Nephron progenitor cell (in vitro differentiated cells): ENCODE data around the gene LRRC41.

Experiments used
- DNase-seq: peaks from one replicate; pipeline ENCODE4 v3.0.0; 2021
- H3K27ac Mint-ChIP-seq: 2 replicates; pipeline ENCODE4 v1.8.0; 2021; ENCODE audit warnings: mild to moderate bottlenecking, moderate library complexity, mixed read lengths
- H3K27me3 Mint-ChIP-seq: 2 replicates; pipeline ENCODE4 v1.8.0; 2021; ENCODE audit warnings: mild to moderate bottlenecking, low read depth, mixed read lengths; ENCODE audit not compliant: poor library complexity
- H3K36me3 Mint-ChIP-seq: 2 replicates; pipeline ENCODE4 v1.8.0; 2021; ENCODE audit warnings: low read depth, mixed read lengths
- H3K4me1 Mint-ChIP-seq: 2 replicates; pipeline ENCODE4 v1.8.0; 2021; ENCODE audit warnings: mixed read lengths
- H3K4me3 Mint-ChIP-seq: 2 replicates; pipeline ENCODE4 v1.8.0; 2021; ENCODE audit warnings: mild to moderate bottlenecking, moderate library complexity, mixed read lengths
- H3K9me3 Mint-ChIP-seq: 2 replicates; pipeline ENCODE4 v1.8.0; 2021; ENCODE audit warnings: mild to moderate bottlenecking, moderate library complexity, mixed read lengths
- CTCF ChIP-seq: fragments of 200-600 bp; sonication (generic); IDR thresholded peaks from 2 replicates; pipeline ENCODE4 v1.5.0; 2021; ENCODE audit warnings: antibody characterized with exemption

LRRC41 gene

GRCh38 chr1:46303038-46303871, at the start of gene LRRC41, which contains the start of gene UQCRH:
LRRC41 (minus strand) TSS chr1:46303616; CDS start chr1:46303322, 294 bp downstream.
UQCRH (plus strand) TSS chr1:46303698; CDS start chr1:46303767, 69 bp downstream.
- TF ChIP-seq CTCF = no peak
- Mint-ChIP-seq H3K27ac (peak within 1 kb of the TSS; percentile 100), H3K4me1 (peaks cover 62% of the 10 kb centered on the region), H3K4me3 (peak within 1 kb of the TSS; percentile 99), H3K27me3 (no peaks in the 10 kb centered on the region), H3K36me3 (peaks cover 18% of the 10 kb centered on the region), H3K9me3 (no peaks in the 10 kb centered on the region)
- DNase-seq = peak; percentile 94

- no peak overlapping the region for H3K4me3 Mint-ChIP-seq
- H3K36me3 Mint-ChIP-seq = peaks cover 76% of the 10 kb centered on the region
- peaks cover 4% of the 10 kb centered on the region for H3K4me1 Mint-ChIP-seq
- no peaks in the 10 kb centered on the region for H3K9me3 Mint-ChIP-seq
- no peak overlapping the region for H3K27ac Mint-ChIP-seq
- no peaks in the 10 kb centered on the region for H3K27me3 Mint-ChIP-seq
- no peak for TF ChIP-seq CTCF
- DNase-seq = no peak
These were observed 48.9 kb upstream of the LRRC41 start for GRCh38 chr1:46352363-46352762.

GRCh38 chr1:46345281-46345680, 41.9 kb upstream of the LRRC41 start:
- H3K4me1 Mint-ChIP-seq = peaks cover 43% of the 10 kb centered on the region
- no peak overlapping the region for H3K4me3 Mint-ChIP-seq
- no peak for TF ChIP-seq CTCF
- H3K36me3 Mint-ChIP-seq = peaks cover 59% of the 10 kb centered on the region
- peak overlapping the region; percentile 64 for H3K27ac Mint-ChIP-seq
- DNase-seq = no peak
- no peaks in the 10 kb centered on the region for H3K9me3 Mint-ChIP-seq
- H3K27me3 Mint-ChIP-seq = no peaks in the 10 kb centered on the region

- peak overlapping the region; percentile 62 for H3K27ac Mint-ChIP-seq
- DNase-seq = no peak
- peaks cover 48% of the 10 kb centered on the region for H3K4me1 Mint-ChIP-seq
- no peak for TF ChIP-seq CTCF
- H3K36me3 Mint-ChIP-seq = peaks cover 51% of the 10 kb centered on the region
- no peaks in the 10 kb centered on the region for H3K9me3 Mint-ChIP-seq
- no peaks in the 10 kb centered on the region for H3K27me3 Mint-ChIP-seq
- H3K4me3 Mint-ChIP-seq = no peak overlapping the region
These were observed 41.1 kb upstream of the LRRC41 start for GRCh38 chr1:46344481-46344880.

- peaks cover 48% of the 10 kb centered on the region for H3K36me3 Mint-ChIP-seq
- TF ChIP-seq CTCF = no peak
- no peaks in the 10 kb centered on the region for H3K9me3 Mint-ChIP-seq
- H3K27ac Mint-ChIP-seq = peak overlapping the region; percentile 62
- H3K27me3 Mint-ChIP-seq = no peaks in the 10 kb centered on the region
- no peak for DNase-seq
- no peak overlapping the region for H3K4me3 Mint-ChIP-seq
- H3K4me1 Mint-ChIP-seq = peaks cover 54% of the 10 kb centered on the region
These were observed 40.3 kb upstream of the LRRC41 start for GRCh38 chr1:46343705-46344104.

- no peaks in the 10 kb centered on the region for H3K9me3 Mint-ChIP-seq
- peaks cover 56% of the 10 kb centered on the region for H3K4me1 Mint-ChIP-seq
- H3K27ac Mint-ChIP-seq = peak overlapping the region; percentile 71
- peak overlapping the region; percentile 19 for H3K4me3 Mint-ChIP-seq
- no peak for DNase-seq
- no peaks in the 10 kb centered on the region for H3K27me3 Mint-ChIP-seq
- no peak for TF ChIP-seq CTCF
- H3K36me3 Mint-ChIP-seq = peaks cover 47% of the 10 kb centered on the region
These were observed 39.9 kb upstream of the LRRC41 start for GRCh38 chr1:46343351-46343695.
